ENCODE results near the gene RGS3.

DNA sequence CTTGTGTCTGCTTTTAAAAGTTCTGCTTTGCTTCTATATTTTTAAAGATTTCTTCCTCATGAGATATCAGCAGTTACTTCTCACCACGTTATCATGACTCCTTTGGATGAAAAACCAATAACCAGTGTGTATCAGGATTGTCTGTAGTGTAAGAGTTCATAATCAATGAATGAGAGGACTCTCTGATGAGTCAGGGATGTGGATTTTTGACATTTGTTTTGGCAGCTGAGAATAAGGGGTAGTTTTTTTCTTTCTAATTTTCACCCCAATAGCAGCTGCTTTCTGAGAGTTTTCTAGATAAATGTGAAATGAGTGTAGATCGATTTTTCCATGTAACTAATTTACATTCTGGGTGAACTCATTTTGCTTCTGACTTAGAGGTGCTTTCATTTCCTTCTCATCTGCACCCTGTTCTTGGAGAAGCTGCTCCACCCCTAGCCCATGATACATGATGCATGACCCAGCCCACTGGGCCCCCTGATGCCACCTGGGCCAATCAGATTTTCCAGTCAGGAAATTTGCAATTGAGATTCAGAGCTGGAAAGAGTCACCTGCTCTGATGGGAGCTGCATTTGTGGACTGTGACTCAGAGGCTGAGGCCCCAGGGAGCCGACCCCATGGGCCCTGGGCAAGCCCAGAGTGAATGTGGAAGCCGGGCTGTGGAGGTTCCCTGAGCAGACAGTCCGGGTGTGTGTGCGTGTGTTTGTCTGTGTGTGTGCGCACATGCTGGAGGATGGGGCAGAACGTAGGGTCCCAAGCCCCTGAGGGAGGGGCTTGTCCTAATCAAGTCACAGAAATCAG lies 159.3 kb downstream of the RGS3 start:
- TF ChIP-seq CREB5 (CRISPR knock-in tag; IDR thresholded peaks at IDR 0.05; ENCODE audit: low read depth) = no peak
- no peak for TF ChIP-seq BACH2 (CRISPR knock-in tag; IDR thresholded peaks at IDR 0.05; ENCODE audit: borderline replicate concordance)
- no peak for TF ChIP-seq PATZ1 (CRISPR knock-in tag; IDR thresholded peaks at IDR 0.05; ENCODE audit: borderline replicate concordance)
- TF ChIP-seq, protein P1, sequence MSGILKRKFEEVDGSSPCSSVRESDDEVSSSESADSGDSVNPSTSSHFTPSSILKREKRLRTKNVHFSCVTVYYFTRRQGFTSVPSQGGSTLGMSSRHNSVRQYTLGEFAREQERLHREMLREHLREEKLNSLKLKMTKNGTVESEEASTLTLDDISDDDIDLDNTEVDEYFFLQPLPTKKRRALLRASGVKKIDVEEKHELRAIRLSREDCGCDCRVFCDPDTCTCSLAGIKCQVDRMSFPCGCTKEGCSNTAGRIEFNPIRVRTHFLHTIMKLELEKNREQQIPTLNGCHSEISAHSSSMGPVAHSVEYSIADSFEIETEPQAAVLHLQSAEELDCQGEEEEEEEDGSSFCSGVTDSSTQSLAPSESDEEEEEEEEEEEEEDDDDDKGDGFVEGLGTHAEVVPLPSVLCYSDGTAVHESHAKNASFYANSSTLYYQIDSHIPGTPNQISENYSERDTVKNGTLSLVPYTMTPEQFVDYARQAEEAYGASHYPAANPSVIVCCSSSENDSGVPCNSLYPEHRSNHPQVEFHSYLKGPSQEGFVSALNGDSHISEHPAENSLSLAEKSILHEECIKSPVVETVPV (CRISPR knock-in tag; IDR thresholded peaks at IDR 0.05) = no peak
- TF ChIP-seq GLIS3 (CRISPR knock-in tag; IDR thresholded peaks at IDR 0.05) = no peak
- no peak for TF ChIP-seq TSHZ2 (CRISPR knock-in tag; IDR thresholded peaks at IDR 0.05)
- no peak; the same call in 1 of the 2 replicates for TF ChIP-seq SNAI2 (CRISPR knock-in tag; IDR thresholded peaks at IDR 0.05)
- no peak for TF ChIP-seq ZFP3 (CRISPR knock-in tag; IDR thresholded peaks at IDR 0.05)
